HepG2 (cell line): ENCODE data around the gene SBNO1.

ENCODE experiments used
- FOXA3 ChIP-seq: IDR thresholded peaks from 2 replicates; pipeline ENCODE4 v1.6.1; 2016; ENCODE audit warnings: missing genetic modification reagents, missing compliant biosample characterization
- KLF15 ChIP-seq: sonication (generic); formaldehyde crosslinking; IDR thresholded peaks from 2 replicates; pipeline ENCODE4 v1.8.1; 2023; ENCODE audit warnings: borderline replicate concordance, mild to moderate bottlenecking, inconsistent platforms, missing genetic modification reagents, mixed read lengths
- POLR2AphosphoS5 ChIP-seq: IDR thresholded peaks from 2 replicates; pipeline ENCODE4 v1.6.1; 2012; ENCODE audit warnings: low read depth, low read length
- TF ChIP-seq, protein P1 (sequence below): sonication (generic); formaldehyde crosslinking; IDR thresholded peaks from 2 replicates; pipeline ENCODE4 v1.4.0; 2020; ENCODE audit warnings: mild to moderate bottlenecking, low read depth, missing genetic modification reagents

GRCh38 chr12:123388951-123389559, 24.4 kb upstream of the SBNO1 start:
- TF ChIP-seq KLF15 (no peak), FOXA3 (CRISPR knock-in tag) (no peak), POLR2AphosphoS5 (no peak)
- TF ChIP-seq, protein P1, sequence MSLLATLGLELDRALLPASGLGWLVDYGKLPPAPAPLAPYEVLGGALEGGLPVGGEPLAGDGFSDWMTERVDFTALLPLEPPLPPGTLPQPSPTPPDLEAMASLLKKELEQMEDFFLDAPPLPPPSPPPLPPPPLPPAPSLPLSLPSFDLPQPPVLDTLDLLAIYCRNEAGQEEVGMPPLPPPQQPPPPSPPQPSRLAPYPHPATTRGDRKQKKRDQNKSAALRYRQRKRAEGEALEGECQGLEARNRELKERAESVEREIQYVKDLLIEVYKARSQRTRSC (CRISPR knock-in tag) = no peak
